ENCODE measurements around the gene RRP12. TPM values are rescaled to one million over a fixed set of nuclear protein-coding genes. Genes with fewer than 3 reads are reported as not detected.

Gene RRP12
- total and polyA plus RNA-seq, 5 donors from 2014 or later, result 5.1 to 82.0 (median 7.6) TPM

DNA sequence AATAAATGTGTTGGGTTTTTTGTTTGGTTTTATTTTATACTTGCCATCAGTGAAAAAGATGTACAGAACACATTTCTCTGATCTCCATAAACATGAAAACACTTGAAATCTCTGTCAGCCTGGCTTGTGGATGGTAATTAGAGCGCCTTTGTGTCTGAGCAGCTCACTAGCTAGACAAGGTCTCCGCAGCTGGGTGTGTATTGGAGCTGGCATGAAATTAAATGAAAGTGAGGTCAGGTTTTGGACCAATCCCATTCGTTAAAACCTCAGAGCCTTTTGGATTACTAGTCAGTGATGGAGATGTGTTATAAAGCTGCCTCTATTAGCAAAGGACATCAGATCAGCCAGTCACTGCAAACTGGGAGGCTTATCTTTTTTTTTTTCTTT is 79.3 kb downstream of the RRP12 start:
- peaks cover 0 to 2% (median 0%) of the 10 kb centered on the region in 7 donors for H3K9me3 Mint-ChIP-seq
- peak overlapping the region; percentile 92 to 95 (median 94) for H3K4me3 Mint-ChIP-seq
- H3K9me3 ChIP-seq (ENCODE audit: control insufficient read depth in 2 of 2, low read length in 2 of 2), result no peaks in the 10 kb centered on the region
- ATAC-seq (ENCODE audit: low read depth in 2 of 2), result no peak
- peaks cover 12 to 45% (median 26%) of the 10 kb centered on the region in 4 donors for H3K4me1 Mint-ChIP-seq
- no peak for DNase-seq
- H3K4me3 ChIP-seq (ENCODE audit: low read depth, low read length), result peak overlapping the region; percentile 52
- H3K27me3 ChIP-seq (ENCODE audit: control insufficient read depth, insufficient read depth, low read length), result no peaks in the 10 kb centered on the region
- H3K4me1 ChIP-seq (ENCODE audit: control insufficient read depth, insufficient read depth, low read length, poor library complexity, severe bottlenecking), result peaks cover 27% of the 10 kb centered on the region
- no peaks in the 10 kb centered on the region for H3K36me3 ChIP-seq (ENCODE audit: control insufficient read depth, insufficient read depth, low read length)
- H3K27ac Mint-ChIP-seq, result peak overlapping the region; percentile 52 to 92 (median 81)
- peaks cover 12% of the 10 kb centered on the region for H3K27me3 Mint-ChIP-seq
- no peak overlapping the region for H3K27ac ChIP-seq (ENCODE audit: insufficient read depth, low read length, poor library complexity, severe bottlenecking)
- no peaks in the 10 kb centered on the region for H3K36me3 Mint-ChIP-seq

DNA sequence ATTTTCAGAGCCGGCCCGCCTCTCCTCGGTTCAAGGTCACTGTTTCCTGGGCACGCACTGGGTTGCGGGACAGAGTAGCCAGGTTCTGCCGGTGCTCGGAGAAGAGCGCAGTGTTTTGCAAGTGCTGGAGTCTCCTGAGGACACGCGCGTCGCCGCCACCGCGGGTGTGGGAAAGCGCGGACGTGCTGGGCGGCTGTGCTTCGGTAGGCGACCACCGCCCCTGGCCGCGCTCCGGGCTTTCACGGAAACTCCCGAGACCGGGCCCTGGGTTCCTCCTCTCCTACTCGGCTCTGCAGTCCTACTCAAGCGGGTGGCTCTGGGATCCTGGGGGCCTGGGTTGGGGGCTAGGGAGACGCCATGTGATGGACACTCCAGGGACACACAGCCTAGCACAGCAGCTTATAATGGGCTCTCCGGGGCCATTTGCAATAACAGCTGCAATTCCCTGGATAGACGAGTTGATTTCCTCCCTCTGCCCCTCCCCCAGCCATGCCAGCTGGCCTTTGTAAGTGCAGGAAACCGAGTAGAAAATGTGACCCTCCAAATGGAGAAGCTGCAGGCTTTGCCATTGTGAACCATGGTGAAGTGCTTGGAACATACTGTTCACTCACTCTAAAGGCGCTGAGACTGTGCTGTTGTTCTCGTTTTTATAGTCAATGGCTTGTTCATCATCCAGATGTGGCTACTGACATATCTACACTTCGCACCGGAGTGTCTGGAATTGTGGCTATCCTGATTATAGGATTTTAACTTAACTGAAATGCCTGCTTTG is 79.9 kb downstream of the RRP12 start:
- Mint-ChIP-seq H3K36me3 (no peaks in the 10 kb centered on the region), H3K4me1 (peaks cover 10 to 39% (median 25%) of the 10 kb centered on the region in 4 donors), H3K27ac (peak overlapping the region; percentile 76 to 92 (median 91)), H3K27me3 (peaks cover 12% of the 10 kb centered on the region), H3K4me3 (peak overlapping the region; percentile 92 to 95 (median 94)), H3K9me3 (peaks cover 0 to 2% (median 0%) of the 10 kb centered on the region in 7 donors)
- H3K9me3 ChIP-seq (ENCODE audit: control insufficient read depth in 2 of 2, low read length in 2 of 2), result no peaks in the 10 kb centered on the region
- H3K36me3 ChIP-seq (ENCODE audit: control insufficient read depth, insufficient read depth, low read length), result no peaks in the 10 kb centered on the region
- H3K4me1 ChIP-seq (ENCODE audit: control insufficient read depth, insufficient read depth, low read length, poor library complexity, severe bottlenecking), result peaks cover 27% of the 10 kb centered on the region
- DNase-seq (peak in 1 of 3 donors; percentile 21), ATAC-seq (ENCODE audit: low read depth in 2 of 2) (no peak)
- peak overlapping the region; percentile 72 for H3K4me3 ChIP-seq (ENCODE audit: low read depth, low read length)
- no peaks in the 10 kb centered on the region for H3K27me3 ChIP-seq (ENCODE audit: control insufficient read depth, insufficient read depth, low read length)
- H3K27ac ChIP-seq (ENCODE audit: insufficient read depth, low read length, poor library complexity, severe bottlenecking), result peak overlapping the region; percentile 68

DNA sequence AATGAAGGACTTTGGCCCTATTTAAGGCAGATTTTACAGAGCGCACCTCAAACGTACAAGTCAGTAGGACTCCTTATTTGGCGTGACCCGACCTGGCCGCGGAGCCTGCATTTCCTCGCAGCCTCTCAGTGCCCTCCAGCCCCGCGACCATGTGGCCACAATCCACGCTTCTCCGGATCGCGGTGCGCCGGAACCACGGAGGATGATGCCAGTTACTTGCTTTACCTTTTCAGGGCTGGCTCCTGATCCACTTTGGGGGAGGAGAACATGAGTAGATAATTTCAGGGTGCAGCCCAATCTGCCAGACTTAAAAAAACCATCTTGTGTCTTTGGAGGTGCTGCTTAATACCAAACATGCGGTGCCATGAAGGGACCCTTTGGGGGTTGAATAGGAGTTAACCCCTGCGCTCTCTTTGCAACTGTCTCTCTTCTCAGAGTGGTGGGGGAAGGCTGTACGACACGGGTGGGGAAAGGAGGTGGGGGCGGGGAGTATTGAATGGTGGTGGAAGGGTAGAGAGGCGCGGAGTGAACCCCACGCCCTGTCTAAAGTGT is 80.6 kb downstream of the RRP12 start:
- Mint-ChIP-seq H3K27me3 (peaks cover 12% of the 10 kb centered on the region), H3K27ac (peak overlapping the region; percentile 76 to 92 (median 91)), H3K4me3 (peak overlapping the region; percentile 92 to 95 (median 94)), H3K9me3 (peaks cover 0 to 2% (median 0%) of the 10 kb centered on the region in 7 donors), H3K36me3 (no peaks in the 10 kb centered on the region), H3K4me1 (peaks cover 4 to 33% (median 24%) of the 10 kb centered on the region in 4 donors)
- ATAC-seq (ENCODE audit: low read depth in 2 of 2), result peak in 1 of 2 donors; percentile 4
- no peaks in the 10 kb centered on the region for H3K36me3 ChIP-seq (ENCODE audit: control insufficient read depth, insufficient read depth, low read length)
- no peaks in the 10 kb centered on the region for H3K27me3 ChIP-seq (ENCODE audit: control insufficient read depth, insufficient read depth, low read length)
- peak in 1 of 3 donors; percentile 7 for DNase-seq
- H3K4me3 ChIP-seq (ENCODE audit: low read depth, low read length), result peak overlapping the region; percentile 72
- H3K4me1 ChIP-seq (ENCODE audit: control insufficient read depth, insufficient read depth, low read length, poor library complexity, severe bottlenecking), result peaks cover 27% of the 10 kb centered on the region
- peak overlapping the region; percentile 68 for H3K27ac ChIP-seq (ENCODE audit: insufficient read depth, low read length, poor library complexity, severe bottlenecking)
- no peaks in the 10 kb centered on the region for H3K9me3 ChIP-seq (ENCODE audit: control insufficient read depth in 2 of 2, low read length in 2 of 2)

DNA sequence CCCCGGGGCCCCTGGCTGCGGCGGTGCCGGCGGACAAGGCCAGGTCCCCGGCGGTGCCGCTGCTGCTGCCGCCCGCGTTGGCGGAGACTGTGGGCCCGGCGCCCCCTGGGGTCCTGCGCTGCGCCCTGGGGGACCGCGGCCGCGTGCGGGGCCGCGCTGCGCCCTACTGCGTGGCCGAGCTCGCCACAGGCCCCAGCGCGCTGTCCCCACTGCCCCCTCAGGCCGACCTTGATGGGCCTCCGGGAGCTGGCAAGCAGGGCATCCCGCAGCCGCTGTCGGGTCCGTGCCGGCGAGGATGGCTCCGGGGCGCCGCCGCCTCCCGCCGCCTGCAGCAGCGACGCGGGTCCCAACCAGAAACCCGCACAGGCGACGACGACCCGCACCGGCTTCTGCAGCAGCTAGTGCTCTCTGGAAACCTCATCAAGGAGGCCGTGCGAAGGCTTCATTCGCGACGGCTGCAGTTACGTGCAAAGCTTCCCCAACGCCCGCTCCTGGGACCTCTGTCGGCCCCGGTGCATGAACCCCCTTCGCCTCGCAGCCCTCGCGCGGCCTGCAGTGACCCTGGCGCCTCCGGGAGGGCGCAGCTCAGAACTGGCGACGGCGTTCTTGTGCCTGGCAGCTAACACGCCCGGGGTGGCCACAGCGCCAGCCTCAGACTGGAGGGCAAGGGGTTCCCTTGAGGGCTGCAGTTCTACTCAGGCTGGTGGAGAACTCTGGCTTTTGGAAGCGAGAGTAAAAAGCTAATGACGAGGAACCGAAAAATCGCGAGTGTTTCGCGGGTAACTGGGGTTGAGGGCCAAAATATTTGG is 81.3 kb downstream of the RRP12 start:
- peaks cover 4 to 32% (median 24%) of the 10 kb centered on the region in 4 donors for H3K4me1 Mint-ChIP-seq
- no peaks in the 10 kb centered on the region for H3K27me3 ChIP-seq (ENCODE audit: control insufficient read depth, insufficient read depth, low read length)
- H3K9me3 ChIP-seq (ENCODE audit: control insufficient read depth in 2 of 2, low read length in 2 of 2), result no peaks in the 10 kb centered on the region
- H3K9me3 Mint-ChIP-seq, result peaks cover 0 to 2% (median 0%) of the 10 kb centered on the region in 7 donors
- DNase-seq, result peak; percentile 43 to 76 (median 69)
- peak; percentile 54 to 60 for ATAC-seq (ENCODE audit: low read depth in 2 of 2)
- H3K4me3 Mint-ChIP-seq, result peak overlapping the region; percentile 92 to 95 (median 94)
- peak overlapping the region; percentile 68 for H3K27ac ChIP-seq (ENCODE audit: insufficient read depth, low read length, poor library complexity, severe bottlenecking)
- peak overlapping the region; percentile 72 for H3K4me3 ChIP-seq (ENCODE audit: low read depth, low read length)
- no peaks in the 10 kb centered on the region for H3K36me3 ChIP-seq (ENCODE audit: control insufficient read depth, insufficient read depth, low read length)
- peak overlapping the region; percentile 76 to 92 (median 91) for H3K27ac Mint-ChIP-seq
- peaks cover 27% of the 10 kb centered on the region for H3K4me1 ChIP-seq (ENCODE audit: control insufficient read depth, insufficient read depth, low read length, poor library complexity, severe bottlenecking)
- H3K36me3 Mint-ChIP-seq, result no peaks in the 10 kb centered on the region
- H3K27me3 Mint-ChIP-seq, result peaks cover 12% of the 10 kb centered on the region

DNA sequence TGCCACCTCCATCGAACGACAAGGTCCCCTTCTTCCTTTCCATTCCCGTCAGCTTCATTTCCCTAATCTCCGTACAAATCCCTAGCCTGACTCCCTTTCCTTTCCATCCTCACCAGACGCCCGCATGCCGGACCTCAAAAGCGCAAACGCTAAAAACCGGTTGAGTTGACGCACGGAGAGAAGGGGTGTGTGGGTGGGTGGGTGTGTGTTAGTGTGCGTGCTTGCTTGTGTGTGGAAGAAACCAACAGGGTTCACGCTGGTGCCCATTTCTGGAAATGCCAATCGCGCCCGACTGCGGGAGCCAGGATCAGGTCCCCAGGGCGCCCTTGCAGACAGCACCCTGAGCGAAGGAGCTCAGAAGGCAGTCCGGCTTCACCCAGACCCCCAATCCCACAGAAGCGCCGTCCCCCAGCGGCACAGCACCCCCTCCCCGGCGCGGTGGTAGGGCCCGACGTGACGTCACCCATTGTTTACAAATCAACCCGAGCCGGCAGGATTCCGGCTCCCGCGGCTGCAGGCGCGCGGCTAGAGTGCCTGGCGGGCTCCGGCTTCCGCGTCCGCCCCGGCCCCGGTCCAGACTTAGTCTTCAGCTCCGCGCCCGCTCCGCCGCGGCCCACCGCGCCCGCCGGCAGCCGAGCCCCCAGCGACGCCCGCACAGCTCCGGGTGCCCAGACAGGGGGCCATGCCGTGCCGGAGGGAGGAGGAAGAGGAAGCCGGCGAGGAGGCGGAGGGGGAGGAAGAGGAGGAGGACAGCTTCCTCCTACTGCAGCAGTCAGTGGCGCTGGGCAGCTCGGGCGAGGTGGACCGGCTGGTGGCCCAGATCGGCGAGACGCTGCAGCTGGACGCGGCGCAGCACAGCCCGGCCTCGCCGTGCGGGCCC is 82.1 kb downstream of the RRP12 start, which contains the start of gene FRAT1:
Gene FRAT1 (plus strand): TSS at position 500 of the 880 bp plus-strand sequence. CDS start 183 bp downstream, at position 683.
- ATAC-seq (ENCODE audit: low read depth in 2 of 2) (peak; percentile 63 to 68), DNase-seq (peak; percentile 85 to 95 (median 93))
- Histone ChIP-seq H3K4me3 (ENCODE audit: low read depth, low read length) (peak within 1 kb of the TSS; percentile 90), H3K27me3 (ENCODE audit: control insufficient read depth, insufficient read depth, low read length) (no peaks in the 10 kb centered on the region), H3K4me1 (ENCODE audit: control insufficient read depth, insufficient read depth, low read length, poor library complexity, severe bottlenecking) (peaks cover 27% of the 10 kb centered on the region), H3K36me3 (ENCODE audit: control insufficient read depth, insufficient read depth, low read length) (no peaks in the 10 kb centered on the region), H3K27ac (ENCODE audit: insufficient read depth, low read length, poor library complexity, severe bottlenecking) (peak within 1 kb of the TSS; percentile 98), H3K9me3 (ENCODE audit: control insufficient read depth in 2 of 2, low read length in 2 of 2) (no peaks in the 10 kb centered on the region)
- Mint-ChIP-seq H3K4me3 (peak within 1 kb of the TSS; percentile 95 to 99 (median 96)), H3K27ac (peak within 1 kb of the TSS; percentile 99 to 100 (median 99)), H3K27me3 (peaks cover 12% of the 10 kb centered on the region), H3K9me3 (peaks cover 0 to 2% (median 0%) of the 10 kb centered on the region in 7 donors), H3K36me3 (no peaks in the 10 kb centered on the region), H3K4me1 (peaks cover 4 to 32% (median 24%) of the 10 kb centered on the region in 4 donors)

DNA sequence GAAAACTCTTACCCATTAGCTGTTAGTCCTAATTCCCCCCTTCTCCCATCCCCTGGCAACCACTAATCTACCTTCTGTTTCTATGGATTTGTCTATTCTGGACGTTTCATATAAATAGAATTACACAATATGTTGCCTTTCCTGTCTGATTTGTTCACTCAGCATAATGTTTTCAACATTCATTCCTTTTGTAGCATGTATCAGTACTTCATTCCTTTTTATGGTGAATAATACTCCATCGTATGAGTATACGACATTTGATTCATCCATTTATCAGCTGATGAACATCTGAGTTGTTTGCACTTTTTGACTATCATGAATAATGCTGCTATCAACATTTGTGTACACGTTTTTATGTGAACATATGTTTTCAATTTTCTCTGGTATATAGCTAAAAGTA is 86.5 kb downstream of the RRP12 start:
- no peak overlapping the region for H3K4me3 Mint-ChIP-seq
- H3K27ac Mint-ChIP-seq, result no peak overlapping the region
- DNase-seq (no peak), ATAC-seq (ENCODE audit: low read depth in 2 of 2) (no peak)
- Histone ChIP-seq H3K4me1 (ENCODE audit: control insufficient read depth, insufficient read depth, low read length, poor library complexity, severe bottlenecking) (peaks cover 4% of the 10 kb centered on the region), H3K27ac (ENCODE audit: insufficient read depth, low read length, poor library complexity, severe bottlenecking) (no peak overlapping the region), H3K36me3 (ENCODE audit: control insufficient read depth, insufficient read depth, low read length) (no peaks in the 10 kb centered on the region), H3K9me3 (ENCODE audit: control insufficient read depth in 2 of 2, low read length in 2 of 2) (no peaks in the 10 kb centered on the region), H3K4me3 (ENCODE audit: low read depth, low read length) (no peak overlapping the region), H3K27me3 (ENCODE audit: control insufficient read depth, insufficient read depth, low read length) (no peaks in the 10 kb centered on the region)
- peaks cover 0 to 8% (median 5%) of the 10 kb centered on the region in 4 donors for H3K4me1 Mint-ChIP-seq
- H3K36me3 Mint-ChIP-seq, result no peaks in the 10 kb centered on the region
- peaks cover 0 to 2% (median 0%) of the 10 kb centered on the region in 7 donors for H3K9me3 Mint-ChIP-seq
- peaks cover 8% of the 10 kb centered on the region for H3K27me3 Mint-ChIP-seq

All from CD4-positive, CD25-positive, alpha-beta regulatory T cell (primary cell).